K562 (cell line): ENCODE data around the gene KLHL22. TPM values are rescaled to one million over a fixed set of nuclear protein-coding genes. Genes with fewer than 3 reads are reported as not detected.

Experiments
- FOXA3 ChIP-seq, 2 experiments: fragments of 450-650 bp in 1 of 2; sonication (generic) in 1 of 2; formaldehyde crosslinking; IDR thresholded peaks in 1 of 2; conservative IDR thresholded peaks in 1 of 2; 2 replicates each; pipeline versions ENCODE4 v1.4.0 to v1.8.0; 2020 to 2022; ENCODE audit warnings: mild to moderate bottlenecking in 2 of 2, missing genetic modification reagents in 1 of 2
- KAT7 ChIP-seq: sonication (generic); formaldehyde crosslinking; IDR thresholded peaks from 2 replicates; pipeline ENCODE4 v1.8.0; 2022; ENCODE audit warnings: missing genetic modification reagents, mild to moderate bottlenecking, borderline replicate concordance
- MLLT1 ChIP-seq, 2 experiments: fragments of 450-650 bp; IDR thresholded peaks; 2 replicates each; pipeline ENCODE4 v1.6.1; 2016
- NRF1 ChIP-seq, 2 experiments: fragments of 450-650 bp; IDR thresholded peaks in 1 of 2; conservative IDR thresholded peaks in 1 of 2; 2 replicates each; pipeline ENCODE4 v1.6.1; 2014; ENCODE audit warnings: mild to moderate bottlenecking in 2 of 2
- TFAP4 ChIP-seq: sonication (generic); formaldehyde crosslinking; IDR thresholded peaks from 2 replicates; pipeline ENCODE4 v1.8.0; 2022; ENCODE audit warnings: missing genetic modification reagents, mild to moderate bottlenecking, moderate library complexity, borderline replicate concordance
- ZFP30 ChIP-seq: fragments of 250-450 bp; sonication (Bioruptor Pico); IDR thresholded peaks from 2 replicates; pipeline ENCODE4 v1.8.0; 2022; ENCODE audit warnings: moderate library complexity, mild to moderate bottlenecking, inconsistent platforms, borderline replicate concordance
- ZFX ChIP-seq: sonication (generic); formaldehyde crosslinking; IDR thresholded peaks from 2 replicates; pipeline ENCODE4 v1.8.0; 2022; ENCODE audit warnings: mild to moderate bottlenecking, missing genetic modification reagents, moderate library complexity
- ZMIZ1 ChIP-seq, 2 experiments: fragments of 150-350 bp in 1 of 2; IDR thresholded peaks; 2 replicates each; pipeline ENCODE4 v1.6.1; 2012 to 2016; ENCODE audit warnings: low read depth in 2 of 2, low read length in 2 of 2, mild to moderate bottlenecking in 1 of 2, moderate library complexity in 1 of 2
- ZNF175 ChIP-seq: fragments of 200-800 bp; sonication (Bioruptor generic); IDR thresholded peaks from 2 replicates; pipeline ENCODE4 v1.6.1; 2016; ENCODE audit warnings: low read depth, mild to moderate bottlenecking, missing genetic modification characterization, missing compliant biosample characterization
- polyA plus RNA-seq, 8 experiments: library from polyadenylated mRNA; depleted of rRNA in 4 of 8; stranded (reverse) in 5 of 8; unstranded in 3 of 8; fragments of >200 nt; fragmentation: Nextera tagmentation in 2 of 8; fragmentation: Illumina TruSeq in 1 of 8; extraction: Ambion mirVana in 2 of 8; extraction: Trizol in 1 of 8; gene quantifications; 2 replicates each; pipeline versions ENCODE4 v1.2.1 to v1.2.3, GENCODE V29; 2011 to 2014; ENCODE audit warnings: inconsistent platforms in 1 of 8, missing spikeins in 1 of 8
- total RNA-seq, 7 experiments: library from RNA; depleted of rRNA in 6 of 7; stranded (reverse); fragments of >200 nt in 6 of 7; fragmentation: Illumina TruSeq in 2 of 7; extraction: Trizol in 2 of 7; gene quantifications; 2 replicates each; pipeline versions ENCODE4 v1.2.1 to v1.2.3, GENCODE V29; 2011 to 2021; ENCODE audit warnings: low replicate concordance in 1 of 7
- TF ChIP-seq, protein P1 (sequence below): sonication (generic); formaldehyde crosslinking; IDR thresholded peaks from 2 replicates; pipeline ENCODE4 v1.8.0; 2022; ENCODE audit warnings: mild to moderate bottlenecking, missing genetic modification reagents
- TF ChIP-seq, protein P2 (sequence below): sonication (generic); formaldehyde crosslinking; IDR thresholded peaks from 2 replicates; pipeline ENCODE4 v1.8.0; 2022; ENCODE audit warnings: mild to moderate bottlenecking, missing genetic modification reagents

The KLHL22 gene
- total and polyA plus RNA-seq, 9 of the 15 experiments (the other 6 are each of a cell fraction or from before 2014, with no cell fraction given): 1.3 to 25.6 (median 15.2) TPM

GRCh38 chr22:20533095-20533878 lies 37.7 kb upstream of the KLHL22 start (continued):
- TF ChIP-seq FOXA3 (CRISPR knock-in tag; conservative IDR thresholded peaks at IDR 0.05 in 1 of 2, IDR thresholded peaks at IDR 0.05 in 1 of 2) (peak in 1 of 2 experiments; percentile 63; a peak in 1 of 4 replicates), ZMIZ1 (IDR thresholded peaks at IDR 0.05; ENCODE audit: low read depth in 2 of 2, low read length in 2 of 2) (no peak), ZFP30 (CRISPR knock-in tag) (no peak), ZFX (no peak), ZNF175 (no peak), MLLT1 (IDR thresholded peaks at IDR 0.05) (no peak), NRF1 (conservative IDR thresholded peaks at IDR 0.05 in 1 of 2, IDR thresholded peaks at IDR 0.05 in 1 of 2) (no peak), KAT7 (CRISPR knock-in tag) (no peak), TFAP4 (no peak)
- TF ChIP-seq, protein P1, sequence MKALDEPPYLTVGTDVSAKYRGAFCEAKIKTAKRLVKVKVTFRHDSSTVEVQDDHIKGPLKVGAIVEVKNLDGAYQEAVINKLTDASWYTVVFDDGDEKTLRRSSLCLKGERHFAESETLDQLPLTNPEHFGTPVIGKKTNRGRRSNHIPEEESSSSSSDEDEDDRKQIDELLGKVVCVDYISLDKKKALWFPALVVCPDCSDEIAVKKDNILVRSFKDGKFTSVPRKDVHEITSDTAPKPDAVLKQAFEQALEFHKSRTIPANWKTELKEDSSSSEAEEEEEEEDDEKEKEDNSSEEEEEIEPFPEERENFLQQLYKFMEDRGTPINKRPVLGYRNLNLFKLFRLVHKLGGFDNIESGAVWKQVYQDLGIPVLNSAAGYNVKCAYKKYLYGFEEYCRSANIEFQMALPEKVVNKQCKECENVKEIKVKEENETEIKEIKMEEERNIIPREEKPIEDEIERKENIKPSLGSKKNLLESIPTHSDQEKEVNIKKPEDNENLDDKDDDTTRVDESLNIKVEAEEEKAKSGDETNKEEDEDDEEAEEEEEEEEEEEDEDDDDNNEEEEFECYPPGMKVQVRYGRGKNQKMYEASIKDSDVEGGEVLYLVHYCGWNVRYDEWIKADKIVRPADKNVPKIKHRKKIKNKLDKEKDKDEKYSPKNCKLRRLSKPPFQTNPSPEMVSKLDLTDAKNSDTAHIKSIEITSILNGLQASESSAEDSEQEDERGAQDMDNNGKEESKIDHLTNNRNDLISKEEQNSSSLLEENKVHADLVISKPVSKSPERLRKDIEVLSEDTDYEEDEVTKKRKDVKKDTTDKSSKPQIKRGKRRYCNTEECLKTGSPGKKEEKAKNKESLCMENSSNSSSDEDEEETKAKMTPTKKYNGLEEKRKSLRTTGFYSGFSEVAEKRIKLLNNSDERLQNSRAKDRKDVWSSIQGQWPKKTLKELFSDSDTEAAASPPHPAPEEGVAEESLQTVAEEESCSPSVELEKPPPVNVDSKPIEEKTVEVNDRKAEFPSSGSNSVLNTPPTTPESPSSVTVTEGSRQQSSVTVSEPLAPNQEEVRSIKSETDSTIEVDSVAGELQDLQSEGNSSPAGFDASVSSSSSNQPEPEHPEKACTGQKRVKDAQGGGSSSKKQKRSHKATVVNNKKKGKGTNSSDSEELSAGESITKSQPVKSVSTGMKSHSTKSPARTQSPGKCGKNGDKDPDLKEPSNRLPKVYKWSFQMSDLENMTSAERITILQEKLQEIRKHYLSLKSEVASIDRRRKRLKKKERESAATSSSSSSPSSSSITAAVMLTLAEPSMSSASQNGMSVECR (CRISPR knock-in tag): peak; percentile 69
- TF ChIP-seq, protein P2, sequence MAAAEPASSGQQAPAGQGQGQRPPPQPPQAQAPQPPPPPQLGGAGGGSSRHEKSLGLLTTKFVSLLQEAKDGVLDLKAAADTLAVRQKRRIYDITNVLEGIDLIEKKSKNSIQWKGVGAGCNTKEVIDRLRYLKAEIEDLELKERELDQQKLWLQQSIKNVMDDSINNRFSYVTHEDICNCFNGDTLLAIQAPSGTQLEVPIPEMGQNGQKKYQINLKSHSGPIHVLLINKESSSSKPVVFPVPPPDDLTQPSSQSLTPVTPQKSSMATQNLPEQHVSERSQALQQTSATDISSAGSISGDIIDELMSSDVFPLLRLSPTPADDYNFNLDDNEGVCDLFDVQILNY: 0 out of 2 replicates have a peak, but pooled peaks have one; percentile 70
